HFF-Myc (cell line): ENCODE results near the gene ZRANB1.

Experiments
- DNase-seq: peaks from one replicate; pipeline ENCODE4 v3.0.0-alpha.2; 2011; ENCODE audit warnings: low read depth; ENCODE audit errors: extremely low read depth
- H3K4me3 ChIP-seq: replicated peaks from 2 replicates; pipeline ENCODE4 v1.5.1; 2011; ENCODE audit warnings: low read depth, mild to moderate bottlenecking, control low read depth, low read length
- TF ChIP-seq, protein P1 (sequence below): IDR thresholded peaks from 2 replicates; pipeline ENCODE4 v1.5.1; 2012; ENCODE audit warnings: mild to moderate bottlenecking, low read depth, low read length, control low read depth; ENCODE audit errors: missing control alignments

The ZRANB1 gene

GRCh38 chr10:124991835-124992234 lies 49.9 kb downstream of the ZRANB1 start:
- no peak for DNase-seq
- TF ChIP-seq, protein P1, sequence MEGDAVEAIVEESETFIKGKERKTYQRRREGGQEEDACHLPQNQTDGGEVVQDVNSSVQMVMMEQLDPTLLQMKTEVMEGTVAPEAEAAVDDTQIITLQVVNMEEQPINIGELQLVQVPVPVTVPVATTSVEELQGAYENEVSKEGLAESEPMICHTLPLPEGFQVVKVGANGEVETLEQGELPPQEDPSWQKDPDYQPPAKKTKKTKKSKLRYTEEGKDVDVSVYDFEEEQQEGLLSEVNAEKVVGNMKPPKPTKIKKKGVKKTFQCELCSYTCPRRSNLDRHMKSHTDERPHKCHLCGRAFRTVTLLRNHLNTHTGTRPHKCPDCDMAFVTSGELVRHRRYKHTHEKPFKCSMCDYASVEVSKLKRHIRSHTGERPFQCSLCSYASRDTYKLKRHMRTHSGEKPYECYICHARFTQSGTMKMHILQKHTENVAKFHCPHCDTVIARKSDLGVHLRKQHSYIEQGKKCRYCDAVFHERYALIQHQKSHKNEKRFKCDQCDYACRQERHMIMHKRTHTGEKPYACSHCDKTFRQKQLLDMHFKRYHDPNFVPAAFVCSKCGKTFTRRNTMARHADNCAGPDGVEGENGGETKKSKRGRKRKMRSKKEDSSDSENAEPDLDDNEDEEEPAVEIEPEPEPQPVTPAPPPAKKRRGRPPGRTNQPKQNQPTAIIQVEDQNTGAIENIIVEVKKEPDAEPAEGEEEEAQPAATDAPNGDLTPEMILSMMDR, result no peak
- no peak overlapping the region for H3K4me3 ChIP-seq

GRCh38 chr10:124992462-124993344 lies 50.8 kb downstream of the ZRANB1 start:
- TF ChIP-seq, protein P1, result peak; percentile 55
- no peak overlapping the region for H3K4me3 ChIP-seq
- peak; percentile 44 for DNase-seq

GRCh38 chr10:124993345-124993708 lies 51.4 kb downstream of the ZRANB1 start:
- DNase-seq, result no peak
- no peak overlapping the region for H3K4me3 ChIP-seq
- TF ChIP-seq, protein P1, result no peak

- DNase-seq, result no peak
- no peak overlapping the region for H3K4me3 ChIP-seq
- TF ChIP-seq, protein P1, result no peak
Observed at GRCh38 chr10:124993736-124994451, 52.0 kb downstream of the ZRANB1 start.

DNA sequence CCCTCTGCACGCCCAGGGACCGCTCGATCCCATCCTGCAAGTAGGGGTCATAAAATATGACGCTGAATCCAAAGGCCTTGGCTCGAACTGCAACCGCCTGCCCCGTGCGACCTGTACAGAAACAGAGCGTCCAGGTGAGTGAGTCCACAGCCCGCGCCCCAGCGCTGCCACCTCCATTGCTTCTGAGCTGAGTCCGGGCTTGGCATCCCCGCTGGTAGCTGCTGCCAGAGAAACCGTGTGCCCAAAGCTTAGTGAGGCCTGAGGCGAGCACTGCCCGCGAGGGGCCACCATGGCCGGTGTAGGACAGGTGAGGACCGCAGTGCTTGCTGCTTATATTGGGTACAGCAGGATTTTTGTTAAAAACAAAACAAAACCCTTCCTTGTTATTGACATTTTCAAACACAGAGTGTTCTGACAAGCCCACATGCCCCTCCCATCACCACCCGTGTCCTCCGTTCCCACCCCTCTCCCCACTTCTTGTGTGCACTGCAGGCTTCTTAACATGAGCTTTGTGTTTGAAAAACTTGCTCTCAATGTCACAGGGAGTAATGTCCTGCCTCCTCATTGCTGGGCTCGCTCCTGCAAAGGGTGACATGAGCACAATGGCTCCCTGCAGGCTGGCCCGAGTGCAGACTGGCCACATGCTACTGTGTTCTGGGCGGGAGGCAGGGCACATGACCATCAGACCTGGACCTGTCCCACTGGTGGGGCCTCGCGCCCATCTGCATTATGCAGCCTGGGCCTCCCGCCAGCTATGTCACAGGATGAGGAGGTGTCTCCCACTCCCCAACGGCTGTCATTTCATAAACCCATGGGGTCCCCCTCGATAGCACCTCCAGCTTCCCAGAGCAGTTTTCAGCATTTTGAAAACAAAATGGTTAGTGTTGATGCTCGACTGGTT lies 52.9 kb downstream of the ZRANB1 start:
- TF ChIP-seq, protein P1, result no peak
- H3K4me3 ChIP-seq, result no peak overlapping the region
- DNase-seq, result no peak

DNA sequence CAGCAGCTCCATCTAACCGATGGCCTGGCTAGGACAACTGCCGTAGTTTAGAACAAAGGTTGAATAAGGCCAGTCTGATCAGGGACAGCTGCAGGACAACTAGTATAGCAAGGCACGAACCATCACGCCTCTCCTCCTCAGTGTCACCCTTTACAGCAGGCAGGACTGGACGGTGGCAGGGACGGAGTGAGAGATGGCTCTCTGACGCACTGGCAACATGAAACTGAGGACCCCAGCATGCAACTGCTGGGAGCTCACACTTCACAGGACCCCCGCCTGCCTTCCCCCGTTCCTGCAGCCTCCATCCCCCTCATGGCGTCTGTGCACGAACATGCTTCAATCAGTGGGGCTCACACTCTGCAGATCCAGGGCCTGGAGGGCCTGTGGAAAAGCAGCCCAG lies 53.7 kb downstream of the ZRANB1 start:
- DNase-seq, result no peak
- no peak overlapping the region for H3K4me3 ChIP-seq
- TF ChIP-seq, protein P1, result no peak
